Stimulated activated naive B cell treated with anti-CD40 and anti-IgM and Interleukin-4, amounts not matched to agents 10 μg/mL and 1 μg/mL and 100 μg/mL, for 72 hours (primary cell): ENCODE results near the gene AKAP13.
A peak's percentile ranks its signal among the peaks of the same experiment; 100 is the strongest.
"Not testable (repeated sequence)": the region's sequence is repeated elsewhere in the genome, so short reads cannot be mapped to it uniquely, and the experiment has no call there.

Experiments
- ATAC-seq, 2 donors: fragments of 150-1000 bp; cut with Tn5 transposase; replicated peaks; 2 replicates each; pipeline ENCODE4 v1.10.0; 2021; ENCODE audit warnings: moderate library complexity in 1 of 2
- DNase-seq: peaks from one replicate; pipeline ENCODE4 v3.0.0; 2021
- H3K27ac Mint-ChIP-seq: one replicate; pipeline ENCODE4 v1.8.0; 2022; ENCODE audit warnings: mild to moderate bottlenecking, mixed read lengths
- H3K27me3 Mint-ChIP-seq, 2 donors: one replicate each; pipeline ENCODE4 v1.8.0; 2022; ENCODE audit warnings: mixed read lengths in 2 of 2
- H3K36me3 Mint-ChIP-seq, 2 donors: one replicate each; pipeline ENCODE4 v1.8.0; 2022; ENCODE audit warnings: mixed read lengths in 2 of 2, mild to moderate bottlenecking in 1 of 2
- H3K4me1 Mint-ChIP-seq, 2 donors: one replicate each; pipeline ENCODE4 v1.8.0; 2022; ENCODE audit warnings: mixed read lengths in 2 of 2, mild to moderate bottlenecking in 1 of 2
- H3K4me3 Mint-ChIP-seq, 2 donors: one replicate each; pipeline ENCODE4 v1.8.0; 2022; ENCODE audit warnings: mild to moderate bottlenecking in 2 of 2, mixed read lengths in 2 of 2, moderate library complexity in 1 of 2
- H3K9me3 Mint-ChIP-seq, 2 donors: one replicate each; pipeline ENCODE4 v1.8.0; 2022; ENCODE audit warnings: mixed read lengths in 2 of 2, mild to moderate bottlenecking in 1 of 2

The AKAP13 gene, protein sequence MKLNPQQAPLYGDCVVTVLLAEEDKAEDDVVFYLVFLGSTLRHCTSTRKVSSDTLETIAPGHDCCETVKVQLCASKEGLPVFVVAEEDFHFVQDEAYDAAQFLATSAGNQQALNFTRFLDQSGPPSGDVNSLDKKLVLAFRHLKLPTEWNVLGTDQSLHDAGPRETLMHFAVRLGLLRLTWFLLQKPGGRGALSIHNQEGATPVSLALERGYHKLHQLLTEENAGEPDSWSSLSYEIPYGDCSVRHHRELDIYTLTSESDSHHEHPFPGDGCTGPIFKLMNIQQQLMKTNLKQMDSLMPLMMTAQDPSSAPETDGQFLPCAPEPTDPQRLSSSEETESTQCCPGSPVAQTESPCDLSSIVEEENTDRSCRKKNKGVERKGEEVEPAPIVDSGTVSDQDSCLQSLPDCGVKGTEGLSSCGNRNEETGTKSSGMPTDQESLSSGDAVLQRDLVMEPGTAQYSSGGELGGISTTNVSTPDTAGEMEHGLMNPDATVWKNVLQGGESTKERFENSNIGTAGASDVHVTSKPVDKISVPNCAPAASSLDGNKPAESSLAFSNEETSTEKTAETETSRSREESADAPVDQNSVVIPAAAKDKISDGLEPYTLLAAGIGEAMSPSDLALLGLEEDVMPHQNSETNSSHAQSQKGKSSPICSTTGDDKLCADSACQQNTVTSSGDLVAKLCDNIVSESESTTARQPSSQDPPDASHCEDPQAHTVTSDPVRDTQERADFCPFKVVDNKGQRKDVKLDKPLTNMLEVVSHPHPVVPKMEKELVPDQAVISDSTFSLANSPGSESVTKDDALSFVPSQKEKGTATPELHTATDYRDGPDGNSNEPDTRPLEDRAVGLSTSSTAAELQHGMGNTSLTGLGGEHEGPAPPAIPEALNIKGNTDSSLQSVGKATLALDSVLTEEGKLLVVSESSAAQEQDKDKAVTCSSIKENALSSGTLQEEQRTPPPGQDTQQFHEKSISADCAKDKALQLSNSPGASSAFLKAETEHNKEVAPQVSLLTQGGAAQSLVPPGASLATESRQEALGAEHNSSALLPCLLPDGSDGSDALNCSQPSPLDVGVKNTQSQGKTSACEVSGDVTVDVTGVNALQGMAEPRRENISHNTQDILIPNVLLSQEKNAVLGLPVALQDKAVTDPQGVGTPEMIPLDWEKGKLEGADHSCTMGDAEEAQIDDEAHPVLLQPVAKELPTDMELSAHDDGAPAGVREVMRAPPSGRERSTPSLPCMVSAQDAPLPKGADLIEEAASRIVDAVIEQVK (N-terminal part only)

GRCh38 chr15:85380217-85380811 is at the start of gene AKAP13:
AKAP13 (plus strand) TSS chr15:85380603; CDS start chr15:85485721, 105,118 bp downstream.
- ATAC-seq (peak; percentile 82 to 85), DNase-seq (peak; percentile 98)
- Mint-ChIP-seq H3K4me3 (peak within 1 kb of the TSS; percentile 85), H3K27me3 (no peaks in the 10 kb centered on the region), H3K9me3 (no peaks in the 10 kb centered on the region), H3K27ac (peak within 1 kb of the TSS; percentile 98), H3K4me1 (peaks cover 33 to 56% of the 10 kb centered on the region in 2 donors), H3K36me3 (peaks cover 5 to 14% of the 10 kb centered on the region in 2 donors)

- Mint-ChIP-seq H3K4me3 (peak overlapping the region; percentile 94 to 97), H3K4me1 (peaks cover 51 to 65% of the 10 kb centered on the region in 2 donors), H3K27me3 (no peaks in the 10 kb centered on the region), H3K9me3 (no peaks in the 10 kb centered on the region), H3K36me3 (peaks cover 0 to 4% of the 10 kb centered on the region in 2 donors), H3K27ac (peak overlapping the region; percentile 99)
- DNase-seq = peak; percentile 82
- ATAC-seq = peak; percentile 70
Observed at GRCh38 chr15:85330901-85331588, 49.4 kb upstream of the AKAP13 start.

GRCh38 chr15:85331655-85332285 is 48.6 kb upstream of the AKAP13 start:
- Mint-ChIP-seq H3K36me3 (peaks cover 0 to 4% of the 10 kb centered on the region in 2 donors), H3K4me3 (peak overlapping the region; percentile 94 to 97), H3K4me1 (peaks cover 50 to 65% of the 10 kb centered on the region in 2 donors), H3K27ac (peak overlapping the region; percentile 99), H3K9me3 (no peaks in the 10 kb centered on the region), H3K27me3 (no peaks in the 10 kb centered on the region)
- ATAC-seq (peak; percentile 11 to 15), DNase-seq (peak; percentile 39)

DNA sequence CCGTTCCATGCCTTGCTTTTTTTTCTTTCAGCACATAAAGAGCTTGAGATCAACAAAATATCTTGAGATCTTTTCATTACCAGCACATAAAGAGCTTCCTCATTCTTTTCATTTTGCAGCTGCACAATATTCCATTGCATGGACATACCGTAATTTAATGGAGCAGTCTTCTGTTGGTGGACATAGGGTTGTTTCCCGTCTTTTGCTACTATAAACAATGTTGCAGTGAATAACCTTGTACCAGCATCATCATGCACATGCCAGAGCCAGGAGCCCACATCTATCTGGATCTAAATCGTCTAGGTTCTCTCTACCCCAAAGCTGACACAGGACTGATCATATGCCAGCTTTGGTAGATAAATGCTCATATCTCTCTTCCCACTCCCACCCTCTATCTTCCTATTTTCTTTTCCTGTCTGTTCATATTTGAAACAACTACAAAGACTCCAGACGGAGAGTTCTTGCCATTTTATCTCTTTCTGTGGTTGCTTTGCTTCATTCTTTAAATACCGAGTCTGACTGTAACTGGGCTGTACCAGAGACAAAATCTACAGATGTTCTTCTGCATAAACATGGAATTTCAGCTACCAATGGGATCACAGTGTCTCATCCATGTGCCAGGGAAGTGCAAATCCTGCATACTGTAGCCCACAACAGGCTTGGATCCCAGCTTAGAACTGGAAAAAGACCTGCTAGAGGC is 47.1 kb upstream of the AKAP13 start:
- peaks cover 43 to 59% of the 10 kb centered on the region in 2 donors for H3K4me1 Mint-ChIP-seq
- DNase-seq (no peak), ATAC-seq (no peak)
- H3K4me3 Mint-ChIP-seq = no peak overlapping the region
- no peaks in the 10 kb centered on the region for H3K9me3 Mint-ChIP-seq
- H3K27ac Mint-ChIP-seq = peak overlapping the region; percentile 37
- H3K27me3 Mint-ChIP-seq = no peaks in the 10 kb centered on the region
- H3K36me3 Mint-ChIP-seq = peaks cover 0 to 4% of the 10 kb centered on the region in 2 donors

- Mint-ChIP-seq H3K4me1 (peaks cover 36 to 49% of the 10 kb centered on the region in 2 donors), H3K9me3 (no peaks in the 10 kb centered on the region), H3K36me3 (peaks cover 0 to 4% of the 10 kb centered on the region in 2 donors), H3K27ac (no peak overlapping the region), H3K27me3 (no peaks in the 10 kb centered on the region), H3K4me3 (no peak overlapping the region)
- no peak for DNase-seq
- ATAC-seq = no peak
Observed at GRCh38 chr15:85334241-85334640, 46.2 kb upstream of the AKAP13 start.

DNA sequence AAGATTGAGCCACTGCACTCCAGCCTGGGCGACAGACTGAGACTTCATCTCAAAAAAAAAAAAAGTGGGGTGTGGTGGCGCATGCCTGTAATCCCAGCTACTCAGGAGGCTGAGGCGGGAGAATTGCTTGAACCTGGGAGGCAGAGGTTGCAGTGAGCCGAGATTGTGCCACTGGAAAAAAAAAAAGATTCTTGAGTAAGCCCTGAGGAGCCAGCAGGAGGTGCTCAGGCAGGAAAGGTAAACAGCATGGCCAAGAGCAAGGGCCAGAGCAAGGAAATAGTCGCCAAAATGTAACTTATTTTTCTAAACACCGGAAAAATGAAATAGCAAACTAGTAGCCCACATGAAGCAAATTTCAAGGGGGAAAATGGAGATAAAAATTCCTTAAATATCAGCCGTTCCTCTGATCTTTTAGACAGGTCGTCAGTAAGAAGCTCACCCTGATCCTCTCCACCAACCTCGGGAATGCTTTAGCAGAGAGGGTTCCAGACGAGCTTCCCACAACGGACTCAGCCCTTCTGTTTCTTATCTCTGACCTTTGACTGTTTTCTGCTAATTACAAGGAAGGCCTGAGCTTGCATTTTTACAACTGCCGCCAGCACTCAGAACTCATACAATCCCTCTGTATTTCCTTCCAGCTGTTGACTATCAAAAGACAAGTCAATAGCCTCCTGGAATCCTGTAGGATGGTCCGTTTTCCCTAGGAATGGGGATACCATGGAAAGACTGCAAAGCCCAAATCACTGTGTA is 45.0 kb upstream of the AKAP13 start:
- ATAC-seq (no peak), DNase-seq (no peak)
- Mint-ChIP-seq H3K9me3 (no peaks in the 10 kb centered on the region), H3K27me3 (no peaks in the 10 kb centered on the region), H3K27ac (no peak overlapping the region), H3K4me3 (no peak overlapping the region), H3K4me1 (peaks cover 29 to 38% of the 10 kb centered on the region in 2 donors), H3K36me3 (peaks cover 0 to 4% of the 10 kb centered on the region in 2 donors)

DNA sequence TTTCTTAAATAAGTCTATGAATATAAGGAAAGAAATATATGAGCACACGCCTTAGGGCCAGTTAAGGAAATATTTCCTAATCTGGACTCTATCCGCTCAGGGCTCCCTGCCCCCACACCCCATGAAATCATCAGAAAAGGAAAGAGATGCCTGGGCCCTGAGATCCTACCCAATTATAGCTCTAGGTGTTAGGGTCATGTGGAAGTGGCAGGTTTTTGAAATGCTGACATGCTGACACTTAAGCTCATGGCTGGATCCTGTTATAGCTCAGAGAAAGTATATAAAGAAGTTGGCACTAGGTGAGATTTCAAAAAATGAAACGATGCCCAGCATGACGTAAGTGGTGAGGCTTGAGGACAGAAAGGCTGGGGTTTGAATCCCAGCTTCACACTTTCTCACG is 43.5 kb upstream of the AKAP13 start:
- Mint-ChIP-seq H3K4me1 (peaks cover 14 to 23% of the 10 kb centered on the region in 2 donors), H3K4me3 (no peak overlapping the region), H3K36me3 (no peaks in the 10 kb centered on the region), H3K9me3 (no peaks in the 10 kb centered on the region), H3K27ac (no peak overlapping the region), H3K27me3 (no peaks in the 10 kb centered on the region)
- DNase-seq (no peak), ATAC-seq (no peak)

DNA sequence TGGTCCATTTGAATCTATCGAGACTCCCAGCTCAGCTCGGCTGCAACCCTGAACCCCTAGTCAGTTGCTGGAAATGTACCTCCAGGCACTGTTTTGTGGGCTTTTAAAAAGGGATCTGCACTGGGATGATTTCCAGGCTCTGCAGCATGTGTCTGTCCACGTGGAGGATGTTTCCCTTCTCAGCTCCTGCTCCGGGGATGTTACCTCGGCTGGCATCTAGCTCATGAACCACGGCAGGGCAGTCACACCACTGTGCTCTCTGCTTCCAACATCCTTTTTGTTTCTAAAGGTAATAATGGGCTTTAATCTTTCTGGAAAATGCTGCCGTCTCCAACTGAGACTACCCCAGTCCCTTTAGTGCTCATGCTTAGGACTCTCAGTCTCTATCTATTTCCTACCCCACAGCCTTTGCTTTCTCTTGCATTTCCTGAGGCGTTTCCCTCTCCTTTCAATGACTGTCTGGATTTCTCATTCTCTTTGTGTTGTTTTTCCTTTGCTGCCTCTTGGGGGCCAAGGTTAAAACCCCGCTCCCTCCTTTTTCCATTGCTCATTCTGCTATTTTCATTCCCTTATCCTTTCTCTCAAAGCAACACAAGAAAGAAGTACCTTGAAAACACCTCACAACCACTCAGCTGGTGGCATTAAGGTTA is 42.9 kb upstream of the AKAP13 start:
- Mint-ChIP-seq H3K4me3 (no peak overlapping the region), H3K4me1 (peaks cover 11 to 16% of the 10 kb centered on the region in 2 donors), H3K36me3 (no peaks in the 10 kb centered on the region), H3K27ac (no peak overlapping the region), H3K9me3 (no peaks in the 10 kb centered on the region), H3K27me3 (no peaks in the 10 kb centered on the region)
- no peak for ATAC-seq
- DNase-seq = no peak

DNA sequence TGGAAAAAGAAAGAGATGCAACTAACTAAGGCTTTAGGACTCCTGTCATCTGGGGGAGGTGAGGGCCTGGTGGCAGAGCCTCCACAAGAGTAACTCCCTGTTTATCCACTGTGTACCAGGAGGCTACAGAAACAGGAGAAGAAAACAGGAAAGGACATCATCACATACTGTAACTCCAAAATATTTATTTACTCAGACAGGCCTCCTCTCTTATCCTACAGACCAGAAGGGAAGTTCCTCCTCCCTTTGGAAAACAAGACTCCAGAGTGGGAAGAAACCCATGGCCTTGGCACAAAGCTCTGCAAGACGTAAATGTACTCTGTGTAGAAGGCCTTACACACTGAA is 40.1 kb upstream of the AKAP13 start:
- Mint-ChIP-seq H3K27ac (no peak overlapping the region), H3K27me3 (no peaks in the 10 kb centered on the region), H3K4me3 (no peak overlapping the region), H3K36me3 (no peaks in the 10 kb centered on the region), H3K4me1 (peaks cover 3 to 10% of the 10 kb centered on the region in 2 donors), H3K9me3 (no peaks in the 10 kb centered on the region)
- DNase-seq (no peak), ATAC-seq (no peak)

DNA sequence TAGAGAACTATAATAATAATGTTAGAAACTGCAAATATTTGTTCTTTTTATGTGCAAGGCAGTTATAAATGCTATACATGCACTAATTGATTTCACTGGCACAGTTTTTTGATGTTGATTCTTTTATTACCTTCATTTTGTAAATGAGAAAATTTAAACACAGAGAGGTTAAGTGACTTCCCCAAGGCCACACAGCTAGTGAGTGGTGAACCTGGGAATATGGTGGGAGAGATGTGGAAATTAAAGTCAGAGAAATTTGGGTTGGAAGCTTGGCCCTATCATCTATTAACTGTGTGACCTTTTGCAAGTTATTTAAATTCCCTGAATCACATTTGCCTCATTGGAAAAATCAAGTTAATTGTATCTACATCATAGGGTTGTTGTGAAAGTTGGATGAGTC is 39.6 kb upstream of the AKAP13 start:
- Mint-ChIP-seq H3K36me3 (no peaks in the 10 kb centered on the region), H3K27me3 (no peaks in the 10 kb centered on the region), H3K4me3 (no peak overlapping the region), H3K4me1 (peaks cover 3 to 10% of the 10 kb centered on the region in 2 donors), H3K9me3 (no peaks in the 10 kb centered on the region), H3K27ac (no peak overlapping the region)
- ATAC-seq = no peak
- DNase-seq = no peak

DNA sequence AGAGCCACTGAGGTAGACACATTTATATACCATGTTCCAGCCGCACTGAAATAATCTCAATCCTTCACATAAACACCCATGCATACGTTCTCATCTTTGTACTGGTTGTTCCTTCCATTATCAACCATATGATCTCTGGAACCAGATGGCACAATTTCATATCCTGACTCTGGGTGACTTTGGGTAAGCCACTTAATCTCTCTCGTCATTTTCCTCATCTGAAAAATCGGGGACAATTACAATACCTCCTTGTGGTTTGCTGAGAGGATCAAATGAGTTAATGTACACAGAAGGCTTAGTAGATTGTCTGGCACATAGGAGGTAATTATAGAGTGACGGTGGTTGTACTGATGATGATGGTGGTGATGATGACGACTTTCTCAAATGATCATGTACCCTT is 38.2 kb upstream of the AKAP13 start:
- peaks cover 6 to 16% of the 10 kb centered on the region in 2 donors for H3K4me1 Mint-ChIP-seq
- ATAC-seq, H3K27me3 Mint-ChIP-seq, H3K9me3 Mint-ChIP-seq, H3K27ac Mint-ChIP-seq, H3K4me3 Mint-ChIP-seq, DNase-seq, H3K36me3 Mint-ChIP-seq: not testable (repeated sequence)

GRCh38 chr15:85343443-85343842 is 37.0 kb upstream of the AKAP13 start:
- H3K36me3 Mint-ChIP-seq, H3K9me3 Mint-ChIP-seq, H3K27me3 Mint-ChIP-seq, H3K4me3 Mint-ChIP-seq, DNase-seq, H3K27ac Mint-ChIP-seq, ATAC-seq: not testable (repeated sequence)
- H3K4me1 Mint-ChIP-seq = peaks cover 4 to 11% of the 10 kb centered on the region in 2 donors
